Fibroblast of lung (primary cell): ENCODE measurements around the gene RBMS1.

ENCODE experiments used
- CTCF ChIP-seq, 2 donors: IDR thresholded peaks in 1 of 2; conservative IDR thresholded peaks in 1 of 2; 1 replicate in 1 of 2; 2 replicates in 1 of 2; pipeline ENCODE4 v1.5.1; 2011 to 2012; ENCODE audit warnings: low read length in 2 of 2, control low read depth in 1 of 2, inconsistent platforms in 1 of 2, low read depth in 1 of 2, mild to moderate bottlenecking in 1 of 2
- EZH2 ChIP-seq: IDR thresholded peaks from 2 replicates; pipeline ENCODE4 v1.5.1; 2012; ENCODE audit warnings: low read length, control low read depth, mild to moderate bottlenecking; ENCODE audit errors: missing control alignments

DNA sequence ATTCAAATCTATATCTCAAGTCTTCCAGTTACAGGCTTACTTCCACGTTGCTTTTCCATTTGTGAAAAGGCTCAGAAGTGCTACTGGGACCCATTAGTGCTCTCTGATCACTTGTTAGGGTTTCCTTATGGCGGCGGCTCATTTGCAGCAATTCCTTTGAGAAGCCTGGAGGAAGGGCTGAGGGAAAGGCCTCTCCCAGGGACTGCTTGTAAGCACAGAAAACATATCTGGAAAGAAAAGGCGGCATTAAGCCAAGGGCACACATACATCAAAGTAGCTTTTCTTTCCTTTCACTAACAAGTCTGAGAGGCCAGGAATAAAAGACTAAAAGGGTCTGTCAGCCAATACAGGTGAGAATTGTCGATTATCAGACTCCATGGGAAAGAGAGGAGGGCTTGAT, 254.2 kb downstream of the RBMS1 start:
- TF ChIP-seq CTCF (conservative IDR thresholded peaks at IDR 0.05 in 1 of 2, IDR thresholded peaks at IDR 0.05 in 1 of 2; ENCODE audit: low read depth in 1 of 2, low read length in 2 of 2) (no peak), EZH2 (no peak)
